H1 (cell line): Measurements from ENCODE around the gene CEACAM1. TPM values are rescaled to one million over a fixed set of nuclear protein-coding genes. Genes with fewer than 3 reads are reported as not detected.

Experiments used
- CBX8 ChIP-seq: fragments of 300-800, 300-1000 bp; sonication (generic); IDR thresholded peaks from 2 replicates; pipeline ENCODE4 v1.7.1; 2016; ENCODE audit warnings: low read depth, low read length, borderline replicate concordance
- CEBPB ChIP-seq: IDR thresholded peaks from 2 replicates; pipeline ENCODE4 v1.6.1; 2012; ENCODE audit warnings: low read depth, low read length
- CHD1 ChIP-seq: IDR thresholded peaks from 2 replicates; pipeline ENCODE4 v1.6.1; 2012; ENCODE audit warnings: low read depth, low read length, improper control_type of control experiment
- KDM5A ChIP-seq: fragments of 200-600 bp; IDR thresholded peaks from 2 replicates; pipeline ENCODE4 v1.7.1; 2012; ENCODE audit warnings: mild to moderate bottlenecking, low read length, inconsistent platforms, mixed read lengths
- PHF8 ChIP-seq: fragments of 200-600 bp; sonication (generic); conservative IDR thresholded peaks from 2 replicates; pipeline ENCODE4 v1.7.1; 2012; ENCODE audit warnings: low read depth, mild to moderate bottlenecking, inconsistent platforms, low read length, moderate library complexity
- RBBP5 ChIP-seq: IDR thresholded peaks from 2 replicates; pipeline ENCODE4 v1.7.1; 2012; ENCODE audit warnings: low read depth, mild to moderate bottlenecking, inconsistent platforms, low read length, moderate library complexity, borderline replicate concordance
- polyA plus RNA-seq, 7 experiments: library from polyadenylated mRNA; depleted of rRNA in 3 of 7; stranded (reverse) in 5 of 7; unstranded in 2 of 7; fragments of >200 nt in 5 of 7; fragments of 200-250 nt in 2 of 7; gene quantifications; 1 replicate in 5 of 7; 2 replicates in 1 of 7; 4 replicates in 1 of 7; pipeline versions ENCODE4 v1.2.1 to v1.2.3, GENCODE V29; 2011 to 2013; ENCODE audit warnings: missing spikeins in 2 of 7, mixed read lengths in 2 of 7
- total RNA-seq: library from RNA; stranded (reverse); fragmentation: NEBNext Ultra II Directional; extraction: Animal tissue kit (Norgen Biotek cat#: 25700); gene quantifications from 2 replicates; pipeline ENCODE4 v1.2.1, GENCODE V29; 2021

Gene CEACAM1
- total and polyA plus RNA-seq, 2 of the 8 experiments (the other 6 are each of a cell fraction or from before 2014, with no cell fraction given), result 1.8 to 3.6 TPM

GRCh38 chr19:42544146-42544545 is 15.9 kb upstream of the CEACAM1 start (continued):
- no peak for TF ChIP-seq CEBPB
- no peak for TF ChIP-seq CHD1
- TF ChIP-seq PHF8, result no peak
- TF ChIP-seq CBX8, result no peak
- no peak for TF ChIP-seq KDM5A
- no peak for TF ChIP-seq RBBP5
